HepG2 (cell line): Measurements from ENCODE around the gene GRIK1. TPM values are rescaled to one million over a fixed set of nuclear protein-coding genes. Genes with fewer than 3 reads are reported as not detected.
"Not testable (repeated sequence)": the region's sequence is repeated elsewhere in the genome, so short reads cannot be mapped to it uniquely, and the experiment has no call there.

ENCODE experiments used
- ATAC-seq: fragments of 200-7000 bp; cut with Tn5 transposase; 3 replicates; pipeline ENCODE4 v1.9.1; 2020; ENCODE audit warnings: mild to moderate bottlenecking, moderate library complexity
- BruUV-seq: library from RNA; stranded (reverse); fragments of 400-500 nt; replicated peaks from 2 replicates; lab custom pipeline; 2021; lab: Mats Ljungman, UMichigan
- CTCF ChIA-PET: fragments of 300-600 bp; formaldehyde crosslinking; extraction: SDS; loops from one replicate; lab custom pipeline; 2021; ENCODE audit warnings: low total read pairs, inconsistent platforms, low intra/inter-chr PET ratio; lab: Yijun Ruan, JAX
- POLR2A ChIA-PET: fragments of 350-600 bp; sonication (Branson Sonifier 250); formaldehyde crosslinking; loops from one replicate; lab custom pipeline; 2020; ENCODE audit warnings: antibody characterized with exemption, inconsistent platforms; lab: Yijun Ruan, JAX
- DNase-seq: peaks from one replicate; pipeline ENCODE4 v3.0.0-alpha.2; 2015; ENCODE audit warnings: low spot score
- FAIRE-seq: peaks from 3 replicates; lab custom pipeline; 2011; peaks lifted over from hg19 to GRCh38; lab: Jason Lieb, UNC
- H2AFZ ChIP-seq: one replicate; pipeline ENCODE4 v1.6.1; 2011; ENCODE audit warnings: low read length, inconsistent platforms
- H3K27ac ChIP-seq: fragments of 300-600 bp; 3 replicates; pipeline ENCODE4 v1.8.0; 2011; ENCODE audit warnings: mixed run types, mild to moderate bottlenecking, mixed read lengths, low read length, inconsistent platforms; ENCODE audit not compliant: insufficient read depth; ENCODE audit errors: extremely low read length
- H3K27me3 ChIP-seq, 2 experiments: fragments of 200-600 bp in 1 of 2; 2 replicates in 1 of 2; 3 replicates in 1 of 2; pipeline versions ENCODE4 v1.6.0 to v1.8.0; 2011; ENCODE audit warnings: low read length in 2 of 2, mild to moderate bottlenecking in 2 of 2, moderate library complexity in 2 of 2, inconsistent platforms in 1 of 2; ENCODE audit not compliant: insufficient read depth in 2 of 2, control insufficient read depth in 1 of 2
- H3K36me3 ChIP-seq, 2 experiments: fragments of 200-600 bp in 1 of 2; replicated peaks in 1 of 2; 2 replicates in 1 of 2; 3 replicates in 1 of 2; pipeline versions ENCODE4 v1.5.1 to v1.8.0; 2011; ENCODE audit warnings: low read length in 2 of 2, inconsistent platforms in 1 of 2; ENCODE audit not compliant: insufficient read depth in 2 of 2, control insufficient read depth in 1 of 2
- H3K4me1 ChIP-seq: 2 replicates; pipeline ENCODE4 v1.5.1; 2012; ENCODE audit warnings: low read length, inconsistent platforms; ENCODE audit not compliant: insufficient read depth
- H3K4me2 ChIP-seq: 2 replicates; pipeline ENCODE4 v1.6.0; 2011; ENCODE audit warnings: low read depth, low read length, inconsistent platforms
- H3K4me3 ChIP-seq, 3 experiments: fragments of 200-600 bp in 1 of 3; sonication (generic), shearing (Covaris generic) in 1 of 3; replicated peaks in 1 of 3; 2 replicates each; pipeline ENCODE4 v1.5.1; 2011 to 2016; ENCODE audit warnings: low read length in 3 of 3, inconsistent platforms in 2 of 3, low read depth in 2 of 3, mild to moderate bottlenecking in 2 of 3, control low read depth in 1 of 3, mixed read lengths in 1 of 3; ENCODE audit not compliant: insufficient read depth in 1 of 3
- H3K79me2 ChIP-seq: one replicate; pipeline ENCODE4 v1.6.1; 2011; ENCODE audit warnings: low read length, inconsistent platforms; ENCODE audit not compliant: insufficient read depth
- H3K9ac ChIP-seq: 2 replicates; pipeline ENCODE4 v1.6.0; 2011; ENCODE audit warnings: mild to moderate bottlenecking, low read depth, low read length, inconsistent platforms; ENCODE audit not compliant: insufficient read depth
- H3K9me3 ChIP-seq: 2 replicates; pipeline ENCODE4 v1.5.1; 2012; ENCODE audit warnings: mild to moderate bottlenecking, low read length
- H4K20me1 ChIP-seq: 2 replicates; pipeline ENCODE4 v1.6.0; 2011; ENCODE audit warnings: inconsistent platforms, mild to moderate bottlenecking, low read length, moderate library complexity; ENCODE audit not compliant: insufficient read depth
- MED1 ChIP-seq: sonication (generic); formaldehyde crosslinking; IDR thresholded peaks from 2 replicates; pipeline ENCODE4 v1.4.0; 2020; ENCODE audit warnings: missing genetic modification reagents
- ZKSCAN1 ChIP-seq: fragments of 150-350 bp; IDR thresholded peaks from 2 replicates; pipeline ENCODE4 v1.6.1; 2014; ENCODE audit warnings: low read length
- ZNF530 ChIP-seq: sonication (generic); formaldehyde crosslinking; IDR thresholded peaks from 2 replicates; pipeline ENCODE4 v1.5.0; 2020; ENCODE audit warnings: low read depth, mild to moderate bottlenecking, missing genetic modification reagents
- WGBS: methylation state at CpG from one replicate; pipeline ENCODE4 v1.1.6; 2017; ENCODE audit warnings: low lambda C conversion rate; 5-methylcytosine and 5-hydroxymethylcytosine counted together
- in situ Hi-C: cut with HindIII; loops from 2 replicates; pipeline ENCODE4 v1.10.0; 2017; ENCODE audit warnings: low pct_unique_long_range_greater_than_20kb; ENCODE audit not compliant: extremely low pct_ligation_motif_present
- intact Hi-C: fragments of 100-400 bp; cut with micrococcal nuclease; formaldehyde crosslinking; loops from one replicate; pipeline ENCODE4 v1.10.0; 2022; ENCODE audit not compliant: unreplicated experiment
- polyA plus RNA-seq, 8 experiments: library from polyadenylated mRNA; depleted of rRNA in 3 of 8; stranded (reverse) in 7 of 8; unstranded in 1 of 8; fragments of >200 nt; fragmentation: Illumina TruSeq in 4 of 8; extraction: Trizol in 4 of 8; gene quantifications; 2 replicates each; pipeline versions ENCODE4 v1.2.1 to v1.2.3, GENCODE V29; 2011 to 2016; ENCODE audit warnings: low read depth in 4 of 8, missing spikeins in 1 of 8, mixed read lengths in 1 of 8; ENCODE audit not compliant: insufficient read depth in 1 of 8
- total RNA-seq, 5 experiments: library from RNA; depleted of rRNA; stranded (reverse); fragments of >200 nt; fragmentation: Illumina TruSeq; extraction: Trizol; gene quantifications; 2 replicates each; pipeline ENCODE4 v1.2.3, GENCODE V29; 2016; ENCODE audit warnings: low read depth in 1 of 5
- TF ChIP-seq, protein P1 (sequence below): sonication (generic); formaldehyde crosslinking; IDR thresholded peaks from 2 replicates; pipeline ENCODE4 v1.5.1; 2020; ENCODE audit warnings: mild to moderate bottlenecking, missing genetic modification reagents, moderate library complexity

Gene GRIK1
- total and polyA plus RNA-seq, 2 of the 13 experiments (the other 11 are each of a cell fraction or from before 2014, with no cell fraction given) = not detected

DNA sequence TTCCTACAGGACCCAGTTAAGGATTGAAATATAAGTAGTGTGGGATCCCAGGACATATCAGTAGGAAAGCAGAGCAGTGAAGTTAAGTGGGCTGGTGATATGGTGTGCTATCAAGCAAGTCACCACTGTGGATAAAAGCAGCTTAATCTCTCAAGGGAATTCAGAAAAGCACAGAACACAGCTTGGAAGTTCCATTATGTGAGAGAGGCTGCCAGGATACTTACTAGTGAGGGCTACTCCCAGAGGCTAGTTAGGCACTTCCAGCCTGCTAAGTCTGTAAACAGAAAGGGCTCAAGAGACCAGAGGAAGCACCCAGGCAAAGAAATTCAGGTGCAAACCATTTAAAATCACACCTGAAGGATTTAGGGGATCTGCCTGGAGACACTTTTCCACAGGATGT, 18.8 kb upstream of the GRIK1 start:
- BruUV-seq = no TSS peak
- ATAC-seq = no peak
- Histone ChIP-seq H3K4me3 (no peak overlapping the region), H3K36me3 (no peaks in the 10 kb centered on the region), H2AFZ (no peak overlapping the region), H3K27ac (no peak overlapping the region), H3K9me3 (peaks cover 45% of the 10 kb centered on the region), H3K4me2 (no peak overlapping the region), H3K79me2 (no peaks in the 10 kb centered on the region), H3K27me3 (no peaks in the 10 kb centered on the region), H3K4me1 (no peaks in the 10 kb centered on the region), H3K9ac (no peak overlapping the region), H4K20me1 (no peaks in the 10 kb centered on the region)
- CTCF ChIA-PET = no interaction called here
- in situ Hi-C loops (no loop called here), intact Hi-C loops (no loop called here)
- TF ChIP-seq ZKSCAN1 = no peak
- no peak for DNase-seq
- POLR2A ChIA-PET = no interaction called here
- no peak for FAIRE-seq

DNA sequence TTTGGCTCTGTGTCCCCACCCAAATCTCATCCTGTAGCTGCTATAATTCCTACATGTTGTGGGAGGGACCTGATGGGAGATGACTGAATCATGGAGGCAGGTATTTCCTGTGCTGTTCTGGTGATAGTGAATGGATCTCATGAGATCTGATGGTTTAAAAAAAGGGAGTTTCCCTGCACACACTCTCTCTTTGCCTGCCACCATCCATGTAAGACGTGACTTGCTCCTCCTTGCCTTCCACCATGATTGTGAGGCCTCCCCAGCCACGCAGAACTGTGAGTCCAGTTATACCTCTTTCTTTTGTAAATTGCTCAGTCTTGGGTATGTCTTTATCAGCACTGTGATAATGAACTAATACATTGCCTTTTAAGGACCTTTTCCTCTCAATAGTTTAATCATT, 18.2 kb upstream of the GRIK1 start:
- intact Hi-C loops, H3K4me3 ChIP-seq, in situ Hi-C loops, H3K4me1 ChIP-seq, H3K4me2 ChIP-seq, DNase-seq, H3K36me3 ChIP-seq, H3K27me3 ChIP-seq, H3K27ac ChIP-seq, H2AFZ ChIP-seq, CTCF ChIA-PET, ATAC-seq, FAIRE-seq, H3K9ac ChIP-seq, H4K20me1 ChIP-seq, H3K79me2 ChIP-seq, POLR2A ChIA-PET, BruUV-seq: not testable (repeated sequence)
- H3K9me3 ChIP-seq = peaks cover 45% of the 10 kb centered on the region
- 5% methylated on average over 2 of the region's 2 CpGs for WGBS

DNA sequence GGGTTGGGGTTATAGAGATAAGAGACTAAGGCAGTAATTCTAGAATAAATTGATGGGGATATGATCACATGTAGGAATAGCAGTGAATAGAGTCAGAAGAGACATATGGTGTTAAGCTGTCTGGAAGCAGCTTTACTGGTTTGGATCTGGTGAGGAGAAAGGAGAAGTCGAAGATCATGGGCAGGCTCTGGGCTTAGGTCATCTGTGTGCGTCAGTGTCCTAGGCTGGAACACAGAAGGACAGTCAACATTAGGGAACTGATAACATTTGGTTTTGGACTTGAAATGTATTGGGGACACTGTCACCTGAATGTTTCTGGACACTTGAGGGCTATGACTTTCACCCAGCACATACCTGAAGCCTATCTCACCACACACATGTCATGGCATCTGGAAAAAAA, 13.9 kb upstream of the GRIK1 start:
- Histone ChIP-seq H2AFZ (no peak overlapping the region), H3K4me2 (no peak overlapping the region), H3K27ac (no peak overlapping the region), H3K9me3 (peaks cover 29% of the 10 kb centered on the region), H3K27me3 (no peaks in the 10 kb centered on the region), H3K4me1 (no peaks in the 10 kb centered on the region), H3K79me2 (no peaks in the 10 kb centered on the region), H3K36me3 (no peaks in the 10 kb centered on the region), H4K20me1 (no peaks in the 10 kb centered on the region), H3K9ac (no peak overlapping the region), H3K4me3 (no peak overlapping the region)
- BruUV-seq = no TSS peak
- no peak for DNase-seq
- no peak for FAIRE-seq
- in situ Hi-C loops = no loop called here
- ATAC-seq = no peak
- ChIA-PET POLR2A (no interaction called here), CTCF (no interaction called here)
- 8% methylated on average over 2 of the region's 2 CpGs for WGBS
- intact Hi-C loops = no loop called here
- TF ChIP-seq ZNF530 (CRISPR knock-in tag) (no peak), MED1 (CRISPR knock-in tag) (no peak)
- TF ChIP-seq, protein P1, sequence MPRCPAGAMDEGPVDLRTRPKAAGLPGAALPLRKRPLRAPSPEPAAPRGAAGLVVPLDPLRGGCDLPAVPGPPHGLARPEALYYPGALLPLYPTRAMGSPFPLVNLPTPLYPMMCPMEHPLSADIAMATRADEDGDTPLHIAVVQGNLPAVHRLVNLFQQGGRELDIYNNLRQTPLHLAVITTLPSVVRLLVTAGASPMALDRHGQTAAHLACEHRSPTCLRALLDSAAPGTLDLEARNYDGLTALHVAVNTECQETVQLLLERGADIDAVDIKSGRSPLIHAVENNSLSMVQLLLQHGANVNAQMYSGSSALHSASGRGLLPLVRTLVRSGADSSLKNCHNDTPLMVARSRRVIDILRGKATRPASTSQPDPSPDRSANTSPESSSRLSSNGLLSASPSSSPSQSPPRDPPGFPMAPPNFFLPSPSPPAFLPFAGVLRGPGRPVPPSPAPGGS (CRISPR knock-in tag) = no peak
